NCI-H1417 treated with DMSO at 0.1 percent for 48 hours (cell line): Measurements from ENCODE around the gene TMA7B.

Experiments
- DNase-seq: peaks from one replicate; lab custom pipeline; 2025; lab: John Stamatoyannopoulos, UW

Gene TMA7B

DNA sequence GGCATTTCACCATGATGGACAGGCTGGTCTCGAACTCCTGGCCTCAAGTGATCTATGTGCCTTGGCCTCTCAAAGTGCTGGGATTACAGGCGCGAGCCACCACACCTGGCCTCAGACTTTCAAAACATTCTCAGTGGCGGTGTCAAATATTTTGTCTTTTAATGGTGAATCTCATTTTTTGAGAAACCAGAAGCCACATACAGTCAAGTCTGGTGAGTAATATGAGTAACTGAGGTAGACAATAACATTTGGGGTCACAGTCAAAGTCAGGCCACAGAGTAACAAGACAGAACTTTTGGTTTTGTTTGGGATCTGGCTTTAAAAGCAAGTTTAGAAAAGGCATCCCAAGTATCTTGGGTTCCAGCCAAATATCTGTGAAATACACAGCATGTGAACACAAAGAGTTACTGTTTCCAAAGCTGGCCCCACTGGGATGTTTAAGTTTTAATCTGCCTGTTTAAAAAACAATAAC is 5.6 kb upstream of the TMA7B start:
- DNase-seq, result no peak

DNA sequence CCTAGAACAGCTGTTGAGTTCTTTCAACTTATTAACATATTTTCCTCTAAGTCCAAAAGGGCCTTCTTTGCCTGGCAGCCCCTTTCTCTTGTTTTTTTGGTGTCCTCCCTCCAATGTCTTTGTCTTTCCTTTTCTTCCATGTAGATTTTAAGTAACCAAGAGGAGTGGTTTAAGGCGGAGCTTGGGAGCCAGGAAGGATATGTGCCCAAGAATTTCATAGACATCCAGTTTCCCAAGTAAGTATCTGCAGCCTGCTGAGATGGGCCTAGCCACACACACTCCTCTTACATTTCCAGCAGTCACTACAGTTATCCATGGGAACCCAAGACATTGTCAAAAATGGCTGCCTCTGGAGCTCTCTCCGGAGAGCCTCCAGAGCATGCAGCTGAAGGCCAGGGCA is 4.5 kb upstream of the TMA7B start:
- DNase-seq, result no peak

DNA sequence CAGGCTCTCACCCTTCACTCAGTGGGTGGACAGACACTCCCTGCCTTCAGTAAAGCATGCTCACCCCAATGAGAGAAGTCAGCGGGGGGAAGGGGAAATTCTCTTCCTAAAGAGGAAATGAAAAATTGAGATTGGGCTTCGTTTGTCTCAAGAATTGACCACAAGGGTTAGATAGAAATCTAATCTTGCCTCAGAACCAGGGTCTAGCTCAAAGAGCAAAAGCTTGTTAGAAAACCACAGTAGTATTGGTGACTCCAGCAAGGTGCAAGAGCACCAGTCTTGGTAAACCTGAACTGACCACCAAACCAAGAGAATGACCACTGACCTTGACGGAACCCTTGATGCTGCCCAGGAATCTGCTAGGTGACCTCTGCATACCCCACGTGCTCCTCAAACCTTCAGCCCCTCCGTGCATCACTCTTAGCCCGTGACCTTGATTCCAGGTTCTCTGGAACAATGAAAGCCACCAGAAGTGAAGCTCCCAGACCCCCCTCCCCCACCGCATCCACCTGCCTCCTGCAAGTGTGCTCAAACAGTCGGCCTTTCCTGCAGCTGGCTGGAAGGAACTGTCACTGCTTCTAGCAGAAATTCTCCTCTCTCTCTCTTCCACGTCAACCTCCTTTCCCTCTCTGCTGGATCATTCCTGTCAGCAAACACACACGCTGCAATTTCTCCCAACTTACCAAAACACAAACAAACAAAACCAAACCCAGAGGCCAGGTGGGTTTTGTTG is 3.1 kb upstream of the TMA7B start:
- DNase-seq, result no peak

DNA sequence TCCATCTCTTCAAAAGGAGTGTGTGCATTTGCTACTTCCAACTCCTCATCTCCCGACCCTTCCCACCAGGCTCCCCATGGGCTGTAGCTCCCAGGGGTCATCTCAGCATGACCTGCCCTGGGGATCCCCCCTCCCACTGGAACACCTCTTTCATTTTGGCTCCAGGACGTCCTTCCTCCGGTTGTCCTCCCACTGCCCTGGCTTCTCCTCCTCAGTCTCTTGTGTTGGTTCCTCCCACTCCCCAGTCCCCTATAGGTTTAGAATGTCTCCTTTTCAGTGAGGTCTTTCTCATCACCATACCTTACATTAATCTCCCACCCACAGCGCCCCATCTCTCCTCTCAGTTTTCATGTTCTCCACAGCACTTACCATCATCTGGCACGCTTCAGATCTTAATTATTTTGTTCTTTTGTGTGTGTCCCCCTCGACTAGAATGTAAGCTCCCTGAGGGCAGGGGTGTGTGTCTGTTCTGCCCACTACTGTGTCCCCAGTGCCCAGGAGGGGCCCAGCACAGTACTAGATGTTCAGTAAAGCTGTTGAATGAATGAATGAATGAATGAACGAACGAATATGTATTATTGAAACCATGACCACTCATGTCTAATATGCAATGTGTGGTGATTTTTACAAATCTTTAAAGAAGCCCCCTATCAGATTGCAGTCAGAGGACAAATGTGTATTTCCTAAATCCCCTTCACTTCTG is 2.0 kb upstream of the TMA7B start:
- DNase-seq, result no peak

DNA sequence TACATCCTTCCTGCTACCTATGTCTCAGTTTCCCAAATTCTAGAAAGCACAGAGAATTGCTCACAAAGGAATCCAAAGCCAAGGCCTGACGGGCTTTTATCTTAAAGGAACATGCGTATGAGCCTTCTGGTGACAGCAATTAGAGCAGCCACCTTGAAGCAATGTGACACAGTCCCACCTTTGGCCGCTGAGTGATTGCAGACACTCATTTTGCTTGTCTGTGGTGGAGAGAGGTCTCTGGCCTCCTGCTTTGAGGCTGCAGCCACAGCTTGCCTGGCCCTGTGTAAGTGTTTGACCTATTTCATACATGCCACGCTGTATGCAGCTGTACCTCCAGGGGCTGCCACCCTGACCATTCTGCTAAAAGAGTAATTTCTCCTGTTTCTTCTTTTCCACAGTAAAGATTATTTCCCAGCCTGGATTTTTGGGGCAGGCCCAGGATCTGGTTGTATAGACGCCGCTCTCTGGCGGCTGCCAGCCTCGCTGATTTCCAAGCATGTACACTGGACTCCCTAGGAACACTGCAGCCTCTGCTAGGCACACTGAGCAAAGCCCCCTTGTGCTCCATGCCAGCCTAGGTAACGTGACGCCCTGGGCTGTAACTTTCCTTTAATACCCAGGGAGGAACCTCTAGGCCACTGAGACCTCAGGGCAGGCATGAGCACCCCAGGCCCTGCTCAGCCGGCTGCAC is 1.1 kb upstream of the TMA7B start:
- DNase-seq, result no peak

DNA sequence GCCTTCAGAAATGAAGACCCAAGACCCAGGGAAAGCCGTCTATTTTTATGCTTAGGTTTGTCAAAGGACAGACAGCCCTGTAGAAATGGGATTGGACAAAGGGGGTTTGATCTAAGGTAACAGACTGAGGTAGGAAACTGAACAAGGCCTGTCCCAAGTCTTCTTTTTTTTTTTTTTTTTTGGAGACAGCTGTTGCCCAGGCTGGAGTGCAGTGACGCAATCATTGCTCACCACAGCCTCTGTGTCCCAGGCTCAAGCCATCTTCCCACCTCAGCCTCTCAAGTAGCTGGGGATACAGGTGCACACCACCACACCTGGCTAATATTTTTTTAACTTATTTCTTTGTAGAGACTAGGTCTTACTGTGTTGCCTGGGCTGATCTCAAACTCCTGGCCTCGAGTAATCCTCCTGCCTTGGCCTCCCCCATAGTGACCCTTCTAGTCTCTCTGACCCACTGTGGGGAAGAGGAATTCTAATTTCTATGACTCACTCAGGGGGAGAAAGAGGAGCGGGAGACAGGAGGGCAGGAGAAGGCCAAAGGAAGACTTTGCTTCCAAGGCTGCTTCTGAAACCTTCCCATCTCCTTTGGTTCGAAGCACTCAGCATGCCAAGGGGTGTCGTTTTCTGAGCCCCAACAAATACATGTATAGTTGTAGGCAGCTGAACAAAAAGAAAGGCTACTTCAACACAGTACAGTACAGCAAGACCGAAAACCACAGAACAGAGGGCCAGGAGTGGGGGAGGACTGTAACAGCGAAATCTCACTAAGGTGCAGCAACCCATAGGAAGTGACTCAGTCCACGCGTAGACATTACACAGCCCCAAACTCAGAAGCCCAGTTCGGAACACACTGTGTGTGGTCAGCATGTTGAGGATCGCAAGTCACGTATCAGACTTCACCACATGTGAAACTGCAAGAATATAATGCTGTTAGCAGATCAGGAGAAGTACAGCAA is 872 bp downstream of the TMA7B start:
- no peak for DNase-seq

DNA sequence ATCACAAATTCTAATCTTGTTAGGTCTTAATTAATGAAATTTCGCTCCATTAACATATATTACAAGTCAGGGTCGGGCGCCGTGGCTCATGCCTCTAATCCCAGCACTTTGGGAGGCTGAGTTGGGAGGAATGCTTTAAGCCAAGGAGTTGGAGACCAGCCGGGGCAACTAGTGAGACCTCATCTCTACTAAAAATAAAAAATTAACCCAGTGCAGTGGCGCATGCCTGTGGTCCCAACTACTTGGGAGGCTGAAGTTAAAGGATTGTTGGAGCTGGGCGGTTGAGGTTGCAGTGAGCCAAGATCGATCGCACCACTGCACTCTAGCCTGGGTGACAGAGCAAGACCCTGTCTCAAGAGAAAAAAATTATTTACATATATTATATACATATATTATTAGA is 1.9 kb downstream of the TMA7B start:
- DNase-seq, result no peak

DNA sequence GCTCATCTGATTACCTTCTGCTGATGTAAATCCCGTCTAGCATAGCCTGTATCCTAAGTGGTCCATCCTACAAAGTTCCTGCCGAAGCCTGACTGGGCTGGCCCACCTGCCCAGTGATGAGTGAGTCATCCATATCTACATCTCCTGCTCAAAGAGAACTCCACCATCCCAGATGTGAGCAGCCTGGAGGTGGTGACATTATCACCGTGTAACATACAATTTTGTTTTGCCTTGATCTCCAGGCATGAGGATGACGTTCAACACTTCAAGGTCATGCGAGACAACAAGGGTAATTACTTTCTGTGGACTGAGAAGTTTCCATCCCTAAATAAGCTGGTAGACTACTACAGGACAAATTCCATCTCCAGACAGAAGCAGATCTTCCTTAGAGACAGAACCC is 5.6 kb downstream of the TMA7B start:
- no peak for DNase-seq

DNA sequence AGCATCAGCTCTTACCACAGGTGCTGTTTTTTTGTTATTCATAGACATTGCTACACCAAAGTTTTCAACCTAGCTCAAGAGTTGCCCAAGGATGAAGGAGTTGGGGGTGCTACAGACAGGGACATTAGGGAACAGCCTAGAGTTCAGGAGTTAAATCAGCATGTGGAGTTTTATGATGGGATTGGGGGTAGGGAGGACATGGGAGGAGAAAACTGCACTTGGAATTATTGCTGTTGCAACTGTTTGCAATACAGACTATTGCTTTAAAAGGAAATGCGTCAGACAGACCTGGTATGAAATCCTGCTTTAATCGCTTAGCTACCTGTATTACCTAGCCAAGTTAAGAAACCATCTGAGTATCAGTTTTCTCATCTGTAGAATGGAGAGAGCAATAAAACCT is 6.3 kb downstream of the TMA7B start:
- no peak for DNase-seq

DNA sequence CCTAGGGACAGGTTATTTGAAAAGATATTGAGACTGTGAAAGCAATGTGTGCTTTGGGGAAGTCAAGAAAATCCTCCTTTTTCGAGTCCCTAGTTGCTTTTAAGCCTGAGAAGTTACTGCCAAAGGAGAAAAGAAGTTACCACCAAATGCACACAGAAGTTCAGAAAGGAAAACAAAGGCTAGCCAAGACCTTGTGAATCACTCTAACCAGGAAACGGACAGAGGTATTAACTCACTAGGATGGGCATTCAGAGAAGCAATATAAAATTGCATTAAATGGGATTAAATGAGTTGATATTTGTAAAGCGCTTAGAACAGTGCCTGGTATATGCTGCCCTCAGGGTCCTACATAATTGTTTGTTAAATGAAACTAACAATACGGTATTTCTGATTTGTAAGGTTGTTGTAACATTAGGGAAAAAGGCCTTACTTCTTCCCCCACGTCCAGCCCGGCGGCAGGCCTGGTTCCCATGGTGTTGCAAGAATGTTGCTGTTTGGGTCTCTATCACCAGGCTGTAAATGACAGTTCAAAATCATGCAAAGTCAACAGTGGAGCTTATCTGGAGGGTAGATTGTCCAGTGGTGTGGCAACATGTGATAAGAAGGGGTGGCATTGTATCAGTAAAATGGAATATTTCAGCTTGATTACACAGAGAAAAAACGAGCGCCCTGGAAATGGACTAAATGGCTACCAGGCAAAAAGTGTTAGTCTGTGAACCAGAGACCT is 7.1 kb downstream of the TMA7B start:
- no peak for DNase-seq

DNA sequence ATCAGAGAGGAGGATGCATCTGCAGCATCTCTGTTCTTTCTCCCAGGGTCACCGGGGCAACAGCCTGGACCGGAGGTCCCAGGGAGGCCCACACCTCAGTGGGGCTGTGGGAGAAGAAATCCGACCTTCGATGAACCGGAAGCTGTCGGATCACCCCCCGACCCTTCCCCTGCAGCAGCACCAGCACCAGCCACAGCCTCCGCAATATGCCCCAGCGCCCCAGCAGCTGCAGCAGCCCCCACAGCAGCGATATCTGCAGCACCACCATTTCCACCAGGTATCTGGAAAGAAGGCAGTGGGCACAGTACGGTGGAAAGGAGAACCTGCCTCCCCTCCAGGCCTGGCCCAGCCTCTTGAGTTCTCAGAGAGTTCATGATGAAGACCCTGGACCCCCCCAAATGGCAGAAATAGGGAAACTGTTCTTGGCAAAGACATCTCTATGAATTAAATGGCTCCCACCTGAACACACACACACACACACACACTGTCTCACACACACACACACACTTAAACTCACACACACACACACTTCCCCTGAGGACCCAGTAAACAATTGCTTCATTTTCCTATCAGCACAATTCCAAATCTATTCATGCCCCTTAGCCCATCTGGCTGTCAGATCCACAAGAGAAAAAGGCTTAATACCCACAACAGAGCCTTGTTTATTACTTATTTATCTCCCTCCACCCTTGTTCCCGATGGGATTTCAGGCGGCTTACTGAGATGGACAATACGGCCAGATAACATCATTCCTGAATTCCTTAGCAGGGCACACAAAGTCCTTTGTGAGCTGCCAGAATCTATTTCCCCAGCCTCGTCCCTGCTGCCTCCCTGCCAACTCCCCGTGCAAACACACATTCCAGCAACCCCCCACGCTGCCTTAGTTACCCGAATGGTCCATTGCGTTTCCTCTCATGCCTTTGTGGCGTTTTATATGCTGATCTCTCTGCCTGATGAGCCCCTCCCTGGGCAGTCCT is 8.1 kb downstream of the TMA7B start:
- no peak for DNase-seq

DNA sequence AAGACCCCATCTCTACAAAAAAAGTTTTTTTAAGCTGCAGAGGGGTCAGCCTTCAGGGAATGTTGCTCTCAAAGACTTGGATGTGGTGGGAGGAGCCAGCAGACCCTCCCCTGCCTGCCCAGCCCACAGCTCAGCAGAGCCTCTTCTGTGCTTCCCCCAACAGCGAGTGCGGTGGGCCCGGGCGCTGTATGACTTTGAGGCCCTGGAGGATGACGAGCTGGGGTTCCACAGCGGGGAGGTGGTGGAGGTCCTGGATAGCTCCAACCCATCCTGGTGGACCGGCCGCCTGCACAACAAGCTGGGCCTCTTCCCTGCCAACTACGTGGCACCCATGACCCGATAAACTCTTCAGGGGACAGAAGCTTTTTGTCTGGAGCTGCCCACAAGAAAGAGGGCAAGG is 10.5 kb downstream of the TMA7B start:
- no peak for DNase-seq

DNA sequence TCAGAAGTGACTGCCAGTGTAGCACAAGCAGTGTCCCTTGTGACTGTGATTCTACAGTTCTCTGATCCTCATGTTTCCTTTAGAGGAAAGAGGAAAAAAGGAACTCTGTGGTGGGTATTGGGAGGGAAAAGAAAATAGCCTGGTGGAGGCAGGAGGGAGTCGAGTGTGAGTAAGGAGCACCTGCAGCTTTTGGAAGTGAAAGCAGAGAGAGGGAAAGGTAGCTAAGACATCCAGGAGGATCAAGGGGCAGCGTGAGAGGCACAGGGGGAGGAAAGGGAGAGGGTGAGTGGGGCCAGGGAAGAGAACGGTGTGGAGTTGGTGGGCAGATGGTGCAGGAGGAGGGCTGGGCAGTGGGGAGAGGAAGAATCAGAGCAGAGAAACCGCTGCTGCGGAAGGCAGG is 12.4 kb downstream of the TMA7B start:
- DNase-seq, result no peak

DNA sequence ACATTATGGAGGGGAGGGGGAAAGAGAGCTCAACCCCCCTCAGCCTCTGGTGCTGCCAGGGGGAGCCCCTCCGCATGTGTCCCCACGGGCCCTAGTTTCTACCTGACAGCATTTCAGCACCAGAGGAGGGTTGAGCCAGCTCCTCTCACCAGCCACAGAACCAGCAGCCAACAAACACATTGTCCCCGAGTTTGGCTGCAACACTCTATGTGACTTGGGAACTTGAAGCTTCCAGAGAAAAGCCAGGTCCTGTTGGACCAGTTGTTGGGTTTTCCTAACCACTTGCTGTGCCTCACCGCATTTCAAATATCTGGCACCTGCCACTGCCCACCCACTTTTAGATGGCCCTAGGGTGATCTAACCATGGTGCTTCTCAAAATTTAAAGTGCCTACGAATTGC is 13.5 kb downstream of the TMA7B start:
- DNase-seq, result no peak

DNA sequence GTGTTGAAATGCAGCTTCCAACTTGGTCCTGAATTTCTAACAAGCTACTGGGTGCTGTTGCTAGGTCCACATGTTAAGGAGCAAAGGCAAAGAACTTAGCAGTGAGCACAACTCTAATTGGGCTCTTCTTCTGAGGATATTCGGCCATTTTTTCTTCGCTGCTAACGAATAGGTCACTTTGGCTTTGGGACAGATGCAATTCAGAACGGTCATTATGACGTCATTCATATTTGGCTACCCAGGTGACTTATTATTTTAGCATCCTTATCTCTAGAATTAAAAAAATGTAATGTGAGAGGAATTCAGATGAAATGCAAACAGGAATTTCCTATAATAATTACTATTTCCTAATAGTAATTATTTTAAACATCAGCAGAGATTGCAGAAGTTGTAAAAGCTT is 13.9 kb downstream of the TMA7B start:
- no peak for DNase-seq

DNA sequence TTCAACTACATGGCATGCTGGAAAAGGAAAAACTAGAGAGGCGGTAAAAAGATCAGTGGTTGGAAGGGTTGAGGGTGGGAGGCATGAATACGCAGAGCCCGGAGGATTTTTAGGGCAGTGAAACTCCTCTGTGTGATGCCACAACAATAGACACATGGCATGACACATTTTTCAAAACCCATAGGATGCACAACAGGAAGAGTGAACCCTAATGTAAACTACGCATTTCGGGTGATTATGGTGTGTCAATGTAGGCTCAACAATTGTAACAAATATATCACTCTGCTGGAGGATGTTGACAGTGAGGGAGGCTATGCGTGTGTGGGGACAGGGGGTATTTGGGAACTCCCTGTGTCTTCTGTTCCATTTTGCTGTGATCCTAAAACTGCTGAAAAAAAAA is 18.9 kb downstream of the TMA7B start:
- DNase-seq, result no peak

DNA sequence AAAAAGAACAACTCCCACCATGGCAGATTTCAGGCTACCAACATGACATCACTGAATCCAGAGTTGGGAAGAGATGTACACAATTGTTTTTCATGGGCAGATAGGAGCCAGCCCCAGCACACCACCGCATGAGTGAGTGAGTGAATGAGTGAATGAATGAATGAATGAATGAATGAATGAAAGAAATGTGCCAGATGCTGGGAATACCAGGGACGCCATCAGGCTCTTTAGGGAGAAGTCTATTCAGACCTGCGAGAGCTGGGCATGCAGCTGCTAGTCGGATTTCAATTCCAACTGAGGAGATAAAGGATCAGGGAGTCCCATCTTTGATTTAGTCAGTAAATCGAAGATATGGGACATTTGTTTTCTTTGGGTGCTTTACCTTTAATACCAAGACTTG is 19.3 kb downstream of the TMA7B start:
- DNase-seq, result no peak

DNA sequence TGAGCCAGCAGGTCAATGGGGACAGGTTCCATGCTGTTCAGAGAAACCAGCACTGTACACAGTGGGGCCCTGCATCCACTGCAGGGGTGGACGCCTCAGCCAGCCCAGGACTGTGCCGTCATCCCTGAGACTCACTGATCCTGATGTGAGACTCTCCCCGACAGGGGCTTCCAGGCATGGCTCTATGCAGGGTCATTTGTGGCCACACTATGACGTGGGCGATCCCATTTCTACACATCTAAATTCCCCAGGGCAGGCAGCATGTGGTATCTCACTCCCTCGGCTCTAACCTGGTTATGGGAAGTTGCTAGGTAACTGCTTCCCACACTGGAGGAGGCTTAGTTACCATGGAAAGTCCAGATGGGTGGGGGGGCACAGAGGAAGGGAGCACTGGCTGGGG is 20.4 kb downstream of the TMA7B start:
- DNase-seq, result no peak

DNA sequence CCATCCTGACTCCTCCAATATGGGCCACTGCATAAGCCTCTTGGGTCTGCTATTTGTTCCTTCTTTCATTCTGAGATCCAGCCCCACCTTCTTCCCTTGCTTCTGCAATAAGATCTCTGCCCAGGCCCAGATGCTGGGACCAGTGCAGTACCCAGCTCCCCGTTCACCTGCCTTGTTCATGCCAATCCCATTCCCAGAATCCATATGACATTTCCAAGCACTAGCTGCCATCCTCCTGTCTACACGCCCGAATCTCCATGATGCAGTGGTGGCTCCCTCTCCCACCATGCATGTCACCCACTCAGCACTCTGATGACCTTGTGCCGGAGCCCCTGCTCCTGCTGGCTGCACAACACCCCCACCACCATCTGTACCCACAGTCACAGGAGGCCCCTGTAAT is 23.1 kb downstream of the TMA7B start:
- DNase-seq, result no peak

DNA sequence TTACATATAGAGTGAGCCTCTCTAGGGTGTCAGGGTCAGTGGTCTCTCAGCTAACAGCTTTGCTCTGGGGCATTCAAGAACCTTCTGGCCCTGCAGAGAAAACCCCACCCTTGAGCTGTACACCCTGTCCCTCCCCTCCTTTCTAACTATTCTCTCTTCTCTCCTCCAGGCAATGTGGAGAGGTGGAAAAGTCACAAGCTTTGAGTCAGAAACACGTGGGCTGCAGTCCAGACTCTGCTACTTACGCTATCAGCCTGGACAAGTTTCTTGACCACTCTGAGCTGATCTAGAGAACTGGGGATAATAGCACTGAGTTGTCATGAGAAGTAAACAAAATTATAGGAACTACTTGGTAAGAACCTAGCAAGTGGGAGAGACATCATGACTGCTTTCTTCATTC is 23.8 kb downstream of the TMA7B start:
- DNase-seq, result no peak
